ENCODE measurements around the gene SERPINB5.

Gene SERPINB5

GRCh38 chr18:63528863-63529492, 52.2 kb downstream of the SERPINB5 start:
- no peak for DNase-seq (ENCODE audit: low spot score)

- DNase-seq (ENCODE audit: low spot score): no peak
Observed at GRCh38 chr18:63532471-63532870, 55.7 kb downstream of the SERPINB5 start.

GRCh38 chr18:63534615-63535014, 57.9 kb downstream of the SERPINB5 start:
- no peak for DNase-seq (ENCODE audit: low spot score)

GRCh38 chr18:63539904-63540510, 63.2 kb downstream of the SERPINB5 start:
- no peak for DNase-seq (ENCODE audit: low spot score)

GRCh38 chr18:63542069-63542468, 65.3 kb downstream of the SERPINB5 start, which contains the start of gene SERPINB12:
Gene SERPINB12 (plus strand): TSS chr18:63542369. CDS start chr18:63556160, 13,791 bp downstream.
- no peak for DNase-seq (ENCODE audit: low spot score)

GRCh38 chr18:63544017-63544416, 67.3 kb downstream of the SERPINB5 start:
- no peak for DNase-seq (ENCODE audit: low spot score)

GRCh38 chr18:63545000-63545399, 68.2 kb downstream of the SERPINB5 start:
- no peak for DNase-seq (ENCODE audit: low spot score)

GRCh38 chr18:63550068-63550467, 73.3 kb downstream of the SERPINB5 start:
- no peak for DNase-seq (ENCODE audit: low spot score)

- DNase-seq (ENCODE audit: low spot score): no peak
Observed at GRCh38 chr18:63551769-63552168, 75.0 kb downstream of the SERPINB5 start.

GRCh38 chr18:63552581-63552980, 75.8 kb downstream of the SERPINB5 start:
- DNase-seq (ENCODE audit: low spot score): no peak

- DNase-seq (ENCODE audit: low spot score): no peak
Observed at GRCh38 chr18:63553081-63553480, 76.3 kb downstream of the SERPINB5 start.

Data from CD4-positive, alpha-beta T cell treated with Interleukin-15 for 4 hours (primary cell).